HEK293 (cell line): ENCODE results near the gene AKAP12.

Experiments used
- CTCF ChIP-seq: fragments of 450-650 bp; formaldehyde crosslinking; IDR thresholded peaks from 2 replicates; pipeline ENCODE4 v1.5.1; 2016; ENCODE audit warnings: missing biosample characterization, missing genetic modification characterization
- REPIN1 ChIP-seq: fragments of 450-650 bp; formaldehyde crosslinking; IDR thresholded peaks from 2 replicates; pipeline ENCODE4 v1.5.1; 2017; ENCODE audit warnings: missing biosample characterization, missing genetic modification characterization, low read depth
- SETDB1 ChIP-seq: IDR thresholded peaks from one replicate; pipeline ENCODE4 v1.6.1; 2017; ENCODE audit warnings: mild to moderate bottlenecking, low read length, moderate library complexity, mixed read lengths; ENCODE audit not compliant: insufficient read length
- YY2 ChIP-seq: fragments of 450-650 bp; formaldehyde crosslinking; IDR thresholded peaks from 2 replicates; pipeline ENCODE4 v1.5.1; 2016; ENCODE audit warnings: missing biosample characterization, missing genetic modification characterization
- ZNF132 ChIP-seq: fragments of 450-650 bp; formaldehyde crosslinking; IDR thresholded peaks from 2 replicates; pipeline ENCODE4 v1.5.1; 2017; ENCODE audit warnings: missing biosample characterization, missing genetic modification characterization, borderline replicate concordance
- ZNF24 ChIP-seq: fragments of 450-650 bp; formaldehyde crosslinking; IDR thresholded peaks from 2 replicates; pipeline ENCODE4 v1.5.1; 2016; ENCODE audit warnings: missing biosample characterization, missing genetic modification characterization
- ZNF777 ChIP-seq: fragments of 450-650 bp; formaldehyde crosslinking; IDR thresholded peaks from 2 replicates; pipeline ENCODE4 v1.5.1; 2017; ENCODE audit warnings: missing biosample characterization, missing genetic modification characterization, borderline replicate concordance
- ZSCAN30 ChIP-seq: fragments of 450-650 bp; IDR thresholded peaks from 2 replicates; pipeline ENCODE4 v1.5.1; 2018; ENCODE audit warnings: missing biosample characterization, mild to moderate bottlenecking, missing genetic modification characterization, moderate library complexity

- TF ChIP-seq SETDB1 (peak; percentile 81), ZNF24 (no peak), CTCF (tag by site-specific recombination) (no peak), REPIN1 (tag by site-specific recombination) (no peak), ZSCAN30 (tag by site-specific recombination) (no peak), ZNF132 (no peak), ZNF777 (tag by site-specific recombination) (no peak), YY2 (no peak)
Observed at GRCh38 chr6:151211075-151211474, 28.7 kb upstream of the AKAP12 start.
